H9 (cell line): ENCODE results near the gene FAM241A. TPM values are rescaled to one million over a fixed set of nuclear protein-coding genes. Genes with fewer than 3 reads are reported as not detected.
A peak's percentile ranks its signal among the peaks of the same experiment; 100 is the strongest.

Experiments used
- DNase-seq: peaks from one replicate; pipeline ENCODE4 v3.0.0-alpha.2; 2017
- H2AFZ ChIP-seq: one replicate; pipeline ENCODE4 v1.6.1; 2013; ENCODE audit warnings: mild to moderate bottlenecking, low read length, control low read depth, moderate library complexity
- H2AK5ac ChIP-seq: 2 replicates; pipeline ENCODE4 v1.6.1; 2013; ENCODE audit warnings: low read length, control low read depth, mixed read lengths; ENCODE audit not compliant: insufficient read length
- H2BK120ac ChIP-seq: one replicate; pipeline ENCODE4 v1.6.1; 2013; ENCODE audit warnings: low read depth, mild to moderate bottlenecking, low read length, control low read depth, inconsistent platforms; ENCODE audit not compliant: poor library complexity, severe bottlenecking
- H2BK12ac ChIP-seq: 2 replicates; pipeline ENCODE4 v1.6.1; 2013; ENCODE audit warnings: low read length, control low read depth, mixed read lengths, low read depth; ENCODE audit not compliant: insufficient read length
- H2BK15ac ChIP-seq: 2 replicates; pipeline ENCODE4 v1.6.1; 2013; ENCODE audit warnings: low read depth, low read length, control low read depth
- H2BK20ac ChIP-seq: one replicate; pipeline ENCODE4 v1.6.1; 2013; ENCODE audit warnings: low read depth, mild to moderate bottlenecking, low read length, control low read depth, inconsistent platforms; ENCODE audit not compliant: poor library complexity, severe bottlenecking
- H2BK5ac ChIP-seq: 2 replicates; pipeline ENCODE4 v1.6.1; 2013; ENCODE audit warnings: low read length, control low read depth, mixed read lengths; ENCODE audit not compliant: insufficient read length
- H3K14ac ChIP-seq: 2 replicates; pipeline ENCODE4 v1.6.1; 2013; ENCODE audit warnings: low read length, control low read depth; ENCODE audit not compliant: insufficient read depth
- H3K18ac ChIP-seq: 2 replicates; pipeline ENCODE4 v1.6.1; 2013; ENCODE audit warnings: low read depth, mild to moderate bottlenecking, mixed read lengths, low read length, control low read depth; ENCODE audit not compliant: insufficient read length
- H3K23ac ChIP-seq: 2 replicates; pipeline ENCODE4 v1.6.1; 2013; ENCODE audit warnings: low read length, control low read depth, mixed read lengths, low read depth; ENCODE audit not compliant: insufficient read length
- H3K23me2 ChIP-seq: 2 replicates; pipeline ENCODE4 v1.6.1; 2013; ENCODE audit warnings: low read depth, mild to moderate bottlenecking, mixed read lengths, low read length, control low read depth; ENCODE audit not compliant: insufficient read length, poor library complexity, severe bottlenecking
- H3K27ac ChIP-seq: 2 replicates; pipeline ENCODE4 v1.5.1; 2013; ENCODE audit warnings: low read length, control low read depth, mixed read lengths, low read depth; ENCODE audit not compliant: insufficient read length
- H3K27me3 ChIP-seq: 2 replicates; pipeline ENCODE4 v1.6.1; 2013; ENCODE audit warnings: low read length, control low read depth, inconsistent platforms; ENCODE audit not compliant: insufficient read depth
- H3K4ac ChIP-seq: 2 replicates; pipeline ENCODE4 v1.6.1; 2013; ENCODE audit warnings: low read depth, mild to moderate bottlenecking, control low read depth, inconsistent platforms, low read length, moderate library complexity
- H3K4me1 ChIP-seq: 2 replicates; pipeline ENCODE4 v1.6.1; 2013; ENCODE audit warnings: low read length, control low read depth, inconsistent platforms; ENCODE audit not compliant: insufficient read depth
- H3K4me2 ChIP-seq: 2 replicates; pipeline ENCODE4 v1.6.1; 2013; ENCODE audit warnings: low read length, control low read depth, mixed read lengths; ENCODE audit not compliant: insufficient read length, insufficient read depth
- H3K56ac ChIP-seq: 2 replicates; pipeline ENCODE4 v1.6.1; 2013; ENCODE audit warnings: low read depth, mild to moderate bottlenecking, mixed read lengths, low read length, control low read depth; ENCODE audit not compliant: insufficient read length
- H3K79me1 ChIP-seq: 2 replicates; pipeline ENCODE4 v1.6.1; 2013; ENCODE audit warnings: low read depth, mild to moderate bottlenecking, moderate library complexity, low read length, control low read depth, inconsistent platforms; ENCODE audit not compliant: insufficient read depth, poor library complexity, severe bottlenecking
- H3K79me2 ChIP-seq: 2 replicates; pipeline ENCODE4 v1.6.1; 2013; ENCODE audit warnings: low read length, control low read depth, inconsistent platforms; ENCODE audit not compliant: insufficient read depth
- H3K9ac ChIP-seq: 2 replicates; pipeline ENCODE4 v1.6.1; 2013; ENCODE audit warnings: low read length, control low read depth, mixed read lengths; ENCODE audit not compliant: insufficient read length; ENCODE audit errors: extremely low read depth
- H3K9me3 ChIP-seq: one replicate; pipeline ENCODE4 v1.6.1; 2013; ENCODE audit warnings: low read depth, low read length, inconsistent platforms; ENCODE audit not compliant: control insufficient read depth
- H3T11ph ChIP-seq: one replicate; pipeline ENCODE4 v1.6.1; 2013; ENCODE audit warnings: mild to moderate bottlenecking, low read length, control low read depth, inconsistent platforms
- H4K20me1 ChIP-seq: one replicate; pipeline ENCODE4 v1.6.1; 2013; ENCODE audit not compliant: control insufficient read depth, insufficient read length, insufficient read depth
- H4K5ac ChIP-seq: 2 replicates; pipeline ENCODE4 v1.6.1; 2013; ENCODE audit warnings: low read depth, mild to moderate bottlenecking, mixed read lengths, low read length, control low read depth; ENCODE audit not compliant: insufficient read length
- H4K8ac ChIP-seq: replicated peaks from 2 replicates; pipeline ENCODE4 v1.6.1; 2013; ENCODE audit warnings: low read length, control low read depth, mixed read lengths, low read depth; ENCODE audit not compliant: insufficient read length
- H4K91ac ChIP-seq: 2 replicates; pipeline ENCODE4 v1.6.1; 2013; ENCODE audit warnings: low read depth, mild to moderate bottlenecking, moderate library complexity, mixed read lengths, low read length, control low read depth; ENCODE audit not compliant: insufficient read length
- H3K27ac Mint-ChIP-seq, 3 experiments: 2 replicates in 2 of 3; 3 replicates in 1 of 3; pipeline ENCODE4 v1.8.0; 2020 to 2021; ENCODE audit warnings: mixed read lengths in 3 of 3, mild to moderate bottlenecking in 1 of 3, moderate library complexity in 1 of 3
- H3K27me3 Mint-ChIP-seq: 2 replicates; pipeline ENCODE4 v1.8.0; 2021; ENCODE audit warnings: low read depth, mild to moderate bottlenecking, moderate library complexity, mixed read lengths
- H3K36me3 Mint-ChIP-seq, 3 experiments: 2 replicates in 2 of 3; 3 replicates in 1 of 3; pipeline ENCODE4 v1.8.0; 2020 to 2021; ENCODE audit warnings: low read depth in 3 of 3, mixed read lengths in 3 of 3; ENCODE audit not compliant: insufficient read depth in 1 of 3
- H3K4me1 Mint-ChIP-seq, 2 experiments: 2 replicates each; pipeline ENCODE4 v1.8.0; 2020; ENCODE audit warnings: mixed read lengths in 2 of 2
- H3K4me3 Mint-ChIP-seq, 2 experiments: 2 replicates in 1 of 2; 3 replicates in 1 of 2; pipeline ENCODE4 v1.8.0; 2020 to 2021; ENCODE audit warnings: mild to moderate bottlenecking in 2 of 2, mixed read lengths in 2 of 2, moderate library complexity in 1 of 2
- H3K9me3 Mint-ChIP-seq, 2 experiments: 2 replicates in 1 of 2; 3 replicates in 1 of 2; pipeline ENCODE4 v1.8.0; 2020; ENCODE audit warnings: mild to moderate bottlenecking in 2 of 2, mixed read lengths in 2 of 2, moderate library complexity in 1 of 2
- WGBS: extraction: QIAGEN DNeasy Blood & Tissue Kit; methylation state at CpG from one replicate; pipeline ENCODE4 v1.1.7; 2013; ENCODE audit warnings: missing lambda C conversion rate, low lambda C conversion rate, mixed read lengths; ENCODE audit not compliant: insufficient read length; ENCODE audit errors: extremely low coverage; 5-methylcytosine and 5-hydroxymethylcytosine counted together
- total RNA-seq: library from RNA; stranded (reverse); gene quantifications from 2 replicates; pipeline ENCODE4 v1.2.1, GENCODE V29; 2021
- TF ChIP-seq, protein P1 (sequence below): fragments of 200-600 bp; sonication (generic); conservative IDR thresholded peaks from 3 replicates; pipeline ENCODE4 v1.8.0; 2021; ENCODE audit warnings: antibody characterized with exemption, mild to moderate bottlenecking

The FAM241A gene
- total RNA-seq, 1 experiment from 2014 or later = 0.13 TPM

DNA sequence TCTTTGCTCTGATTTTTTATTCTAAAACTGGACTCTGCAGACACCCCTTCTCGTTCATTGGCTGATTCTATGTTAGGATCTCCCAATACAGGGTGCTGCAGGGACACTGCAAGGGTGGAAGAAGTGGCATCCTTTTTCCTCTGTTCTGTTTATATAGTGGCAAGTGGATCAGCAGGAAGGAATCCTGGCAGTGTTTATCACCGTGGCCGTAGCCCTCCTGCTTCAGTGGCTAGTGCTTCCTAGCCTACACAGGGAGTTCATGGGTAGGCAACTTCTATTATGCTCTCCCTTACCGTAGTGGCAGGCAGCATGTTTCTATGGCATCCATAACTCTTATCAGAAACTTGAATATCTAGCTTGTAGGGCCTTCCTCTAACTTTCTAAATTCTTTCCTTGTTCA, 79.9 kb downstream of the FAM241A start:
- H3K9me3 Mint-ChIP-seq = peaks cover 9 to 12% of the 10 kb centered on the region in 2 experiments; a peak in 3 of 5 replicates
- Histone ChIP-seq H2BK120ac (peak overlapping the region; percentile 48), H3K9ac (peak overlapping the region; percentile 14), H3K4ac (no peak overlapping the region), H4K8ac (no peak overlapping the region), H3K9me3 (no peaks in the 10 kb centered on the region), H3K4me1 (no peaks in the 10 kb centered on the region), H2BK20ac (no peak overlapping the region), H3K27ac (no peak overlapping the region), H3K79me1 (no peaks in the 10 kb centered on the region), H3K18ac (no peak overlapping the region), H2BK5ac (no peak overlapping the region), H3K56ac (no peak overlapping the region), H4K5ac (no peak overlapping the region), H2AFZ (no peak overlapping the region), H2BK12ac (no peak overlapping the region), H3K14ac (no peak overlapping the region), H3K27me3 (no peaks in the 10 kb centered on the region), H3T11ph (no peak overlapping the region), H3K79me2 (no peaks in the 10 kb centered on the region), H3K23ac (no peak overlapping the region), H3K4me2 (no peak overlapping the region), H2BK15ac (no peak overlapping the region), H4K20me1 (no peaks in the 10 kb centered on the region), H2AK5ac (no peak overlapping the region), H3K23me2 (no peaks in the 10 kb centered on the region), H4K91ac (no peak overlapping the region)
- H3K36me3 Mint-ChIP-seq = peaks cover 0 to 6% (median 5%) of the 10 kb centered on the region in 3 experiments; a peak in 4 of 7 replicates
- WGBS = no CpG with 5 or more reads among the region's 4 CpGs
- H3K4me1 Mint-ChIP-seq = peaks cover 1 to 2% of the 10 kb centered on the region in 2 experiments
- no peak overlapping the region for H3K4me3 Mint-ChIP-seq
- H3K27ac Mint-ChIP-seq = no peak overlapping the region
- H3K27me3 Mint-ChIP-seq = peaks cover 2% of the 10 kb centered on the region; the same call in 1 of the 2 replicates
- no peak for DNase-seq
- TF ChIP-seq, protein P1, sequence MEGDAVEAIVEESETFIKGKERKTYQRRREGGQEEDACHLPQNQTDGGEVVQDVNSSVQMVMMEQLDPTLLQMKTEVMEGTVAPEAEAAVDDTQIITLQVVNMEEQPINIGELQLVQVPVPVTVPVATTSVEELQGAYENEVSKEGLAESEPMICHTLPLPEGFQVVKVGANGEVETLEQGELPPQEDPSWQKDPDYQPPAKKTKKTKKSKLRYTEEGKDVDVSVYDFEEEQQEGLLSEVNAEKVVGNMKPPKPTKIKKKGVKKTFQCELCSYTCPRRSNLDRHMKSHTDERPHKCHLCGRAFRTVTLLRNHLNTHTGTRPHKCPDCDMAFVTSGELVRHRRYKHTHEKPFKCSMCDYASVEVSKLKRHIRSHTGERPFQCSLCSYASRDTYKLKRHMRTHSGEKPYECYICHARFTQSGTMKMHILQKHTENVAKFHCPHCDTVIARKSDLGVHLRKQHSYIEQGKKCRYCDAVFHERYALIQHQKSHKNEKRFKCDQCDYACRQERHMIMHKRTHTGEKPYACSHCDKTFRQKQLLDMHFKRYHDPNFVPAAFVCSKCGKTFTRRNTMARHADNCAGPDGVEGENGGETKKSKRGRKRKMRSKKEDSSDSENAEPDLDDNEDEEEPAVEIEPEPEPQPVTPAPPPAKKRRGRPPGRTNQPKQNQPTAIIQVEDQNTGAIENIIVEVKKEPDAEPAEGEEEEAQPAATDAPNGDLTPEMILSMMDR = no peak
